A673 (cell line): Measurements from ENCODE around the gene ESRRA.

Experiments used
- CTCF ChIP-seq: fragments of 300-800, 200-600 bp; sonication (generic); conservative IDR thresholded peaks from 2 replicates; pipeline ENCODE4 v1.5.1; 2017; ENCODE audit warnings: low read depth, mild to moderate bottlenecking, antibody characterized with exemption, low read length, moderate library complexity, mixed read lengths
- EZH2 ChIP-seq: fragments of 200-600 bp; sonication (generic); IDR thresholded peaks from 2 replicates; pipeline ENCODE4 v1.6.1; 2017; ENCODE audit warnings: borderline replicate concordance, low read depth, mild to moderate bottlenecking, mixed read lengths, antibody characterized with exemption, low read length; ENCODE audit not compliant: poor library complexity, severe bottlenecking

GRCh38 chr11:64275841-64276240 is 29.5 kb upstream of the ESRRA start:
- TF ChIP-seq CTCF: no peak
- TF ChIP-seq EZH2: no peak
